Bronchial epithelial cell (primary cell): ENCODE measurements around the gene MKRN2. TPM values are rescaled to one million over a fixed set of nuclear protein-coding genes. Genes with fewer than 3 reads are reported as not detected.

Source experiments
- DNase-seq: peaks from one replicate; pipeline ENCODE4 v3.0.0-alpha.2; 2010; ENCODE audit warnings: low read depth
- FAIRE-seq: peaks from 2 replicates; lab custom pipeline; 2011; peaks lifted over from hg19 to GRCh38; lab: Jason Lieb, UNC
- H3K27me3 ChIP-seq: 2 replicates; pipeline ENCODE4 v1.5.1; 2011; ENCODE audit warnings: low read length; ENCODE audit not compliant: control insufficient read depth, insufficient read depth
- H3K36me3 ChIP-seq: 2 replicates; pipeline ENCODE4 v1.5.1; 2011; ENCODE audit warnings: low read length; ENCODE audit not compliant: control insufficient read depth, insufficient read depth
- H3K4me3 ChIP-seq: 2 replicates; pipeline ENCODE4 v1.5.1; 2011; ENCODE audit warnings: mild to moderate bottlenecking, low read depth, low read length, control low read depth
- total RNA-seq: library from RNA; depleted of rRNA; stranded (reverse); fragments of >200 nt; gene quantifications from 2 replicates; pipeline ENCODE4 v1.2.1, GENCODE V29; 2014
- TF ChIP-seq, protein P1 (sequence below): IDR thresholded peaks from 2 replicates; pipeline ENCODE4 v1.5.1; 2011; ENCODE audit warnings: mild to moderate bottlenecking, moderate library complexity, low read length, control low read depth, inconsistent platforms; ENCODE audit not compliant: insufficient read depth, severe bottlenecking

The MKRN2 gene
- total RNA-seq, 1 donor from 2014 or later: 22.9 TPM

DNA sequence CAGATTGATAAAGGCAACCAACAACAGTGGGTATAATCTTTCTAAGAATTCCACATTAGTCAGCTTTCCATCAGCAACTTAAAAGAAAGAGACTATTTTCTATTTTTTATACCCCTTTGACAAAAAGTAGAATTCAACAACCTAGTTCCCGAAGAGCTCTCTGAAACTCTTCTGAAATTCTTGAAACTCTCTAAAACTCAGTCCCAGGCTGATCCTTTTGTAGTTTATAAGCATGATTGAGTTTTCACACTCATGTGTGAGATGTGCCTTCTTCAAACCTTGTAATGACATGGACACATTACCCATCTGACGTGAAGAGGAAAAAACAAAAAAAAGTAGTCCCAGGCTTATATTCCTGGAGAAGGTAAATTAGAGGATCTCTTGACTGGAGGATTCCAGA is 75.6 kb downstream of the MKRN2 start:
- H3K4me3 ChIP-seq: no peak overlapping the region
- FAIRE-seq: no peak
- H3K36me3 ChIP-seq: peaks cover 2% of the 10 kb centered on the region
- no peaks in the 10 kb centered on the region for H3K27me3 ChIP-seq
- TF ChIP-seq, protein P1, sequence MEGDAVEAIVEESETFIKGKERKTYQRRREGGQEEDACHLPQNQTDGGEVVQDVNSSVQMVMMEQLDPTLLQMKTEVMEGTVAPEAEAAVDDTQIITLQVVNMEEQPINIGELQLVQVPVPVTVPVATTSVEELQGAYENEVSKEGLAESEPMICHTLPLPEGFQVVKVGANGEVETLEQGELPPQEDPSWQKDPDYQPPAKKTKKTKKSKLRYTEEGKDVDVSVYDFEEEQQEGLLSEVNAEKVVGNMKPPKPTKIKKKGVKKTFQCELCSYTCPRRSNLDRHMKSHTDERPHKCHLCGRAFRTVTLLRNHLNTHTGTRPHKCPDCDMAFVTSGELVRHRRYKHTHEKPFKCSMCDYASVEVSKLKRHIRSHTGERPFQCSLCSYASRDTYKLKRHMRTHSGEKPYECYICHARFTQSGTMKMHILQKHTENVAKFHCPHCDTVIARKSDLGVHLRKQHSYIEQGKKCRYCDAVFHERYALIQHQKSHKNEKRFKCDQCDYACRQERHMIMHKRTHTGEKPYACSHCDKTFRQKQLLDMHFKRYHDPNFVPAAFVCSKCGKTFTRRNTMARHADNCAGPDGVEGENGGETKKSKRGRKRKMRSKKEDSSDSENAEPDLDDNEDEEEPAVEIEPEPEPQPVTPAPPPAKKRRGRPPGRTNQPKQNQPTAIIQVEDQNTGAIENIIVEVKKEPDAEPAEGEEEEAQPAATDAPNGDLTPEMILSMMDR: no peak
- DNase-seq: no peak

DNA sequence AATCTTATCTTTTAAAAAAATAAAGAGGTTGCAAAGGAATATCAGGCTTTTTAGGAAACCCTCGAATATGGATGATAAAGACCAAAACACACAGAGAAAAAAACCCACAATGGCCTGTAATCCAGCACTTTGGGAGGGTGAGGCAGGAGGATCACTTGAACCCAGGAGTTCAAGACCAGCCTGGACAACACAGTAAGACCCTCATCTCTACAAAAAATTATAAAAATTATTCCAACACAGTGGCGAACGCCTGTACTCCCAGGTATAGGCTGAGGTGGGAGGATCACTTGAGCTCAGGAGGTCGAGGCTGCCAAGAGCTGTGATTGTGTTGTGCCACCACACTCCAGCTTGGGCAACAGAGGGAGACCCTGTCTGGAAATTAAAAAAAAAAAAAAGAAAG is 76.2 kb downstream of the MKRN2 start:
- TF ChIP-seq, protein P1: no peak
- FAIRE-seq: no peak
- peaks cover 2% of the 10 kb centered on the region for H3K36me3 ChIP-seq
- no peak for DNase-seq
- H3K4me3 ChIP-seq: no peak overlapping the region
- no peaks in the 10 kb centered on the region for H3K27me3 ChIP-seq

Other genes starting within 250 kb of the MKRN2 start
- 16.6 and 21.3 TPM in 2 replicates for gene TSEN2, start 72.6 kb upstream of the MKRN2 start, total RNA-seq
- gene MKRN2OS, start 11.6 kb upstream of the MKRN2 start, total RNA-seq: 2.1 and 3.7 TPM in 2 replicates
- 83.5 and 95.2 TPM in 2 replicates for gene RAF1, start 107.0 kb downstream of the MKRN2 start, total RNA-seq
- gene TMEM40, start 202.2 kb downstream of the MKRN2 start, total RNA-seq: 19.0 and 43.8 TPM in 2 replicates
- gene CAND2, start 239.6 kb downstream of the MKRN2 start, total RNA-seq: 0.77 and 1.3 TPM in 2 replicates